GM23248 (cell line): ENCODE data around the gene RIMS1.
"Not testable (repeated sequence)": the region's sequence is repeated elsewhere in the genome, so short reads cannot be mapped to it uniquely, and the experiment has no call there.

Experiments
- EZH2 ChIP-seq: fragments of 200-600 bp; sonication (generic); IDR thresholded peaks from 2 replicates; pipeline ENCODE4 v1.6.1; 2018; ENCODE audit warnings: antibody characterized with exemption, mild to moderate bottlenecking; ENCODE audit not compliant: insufficient read depth, poor library complexity, severe bottlenecking
- EZH2phosphoT487 ChIP-seq: fragments of 200-600 bp; sonication (generic); IDR thresholded peaks from 2 replicates; pipeline ENCODE4 v1.6.1; 2018; ENCODE audit warnings: antibody characterized with exemption, moderate library complexity, mild to moderate bottlenecking, low read depth; ENCODE audit not compliant: insufficient read depth

GRCh38 chr6:72006591-72006990 lies 120.2 kb downstream of the RIMS1 start:
- not testable (repeated sequence) for TF ChIP-seq EZH2, EZH2phosphoT487
